ENCODE measurements around the gene ANKRD29. TPM values are rescaled to one million over a fixed set of nuclear protein-coding genes. Genes with fewer than 3 reads are reported as not detected.
"Not testable (repeated sequence)": the region's sequence is repeated elsewhere in the genome, so short reads cannot be mapped to it uniquely, and the experiment has no call there.

The ANKRD29 gene
- total RNA-seq, 1 donor from 2014 or later: 14.0 TPM

- H3K36me3 ChIP-seq (ENCODE audit: control insufficient read depth, insufficient read depth, low read length): no peaks in the 10 kb centered on the region
- no peak overlapping the region for H3K4me3 ChIP-seq (ENCODE audit: low read depth, low read length)
- no peak for TF ChIP-seq CTCF (IDR thresholded peaks at IDR 0.05; ENCODE audit: insufficient read depth, low read length, severe bottlenecking)
- no peak for DNase-seq (ENCODE audit: low read depth)
- H3K27me3 ChIP-seq (ENCODE audit: control insufficient read depth, insufficient read depth, low read length): no peaks in the 10 kb centered on the region
- no peak for FAIRE-seq
Observed at GRCh38 chr18:23641143-23641720, 21.5 kb downstream of the ANKRD29 start.

DNA sequence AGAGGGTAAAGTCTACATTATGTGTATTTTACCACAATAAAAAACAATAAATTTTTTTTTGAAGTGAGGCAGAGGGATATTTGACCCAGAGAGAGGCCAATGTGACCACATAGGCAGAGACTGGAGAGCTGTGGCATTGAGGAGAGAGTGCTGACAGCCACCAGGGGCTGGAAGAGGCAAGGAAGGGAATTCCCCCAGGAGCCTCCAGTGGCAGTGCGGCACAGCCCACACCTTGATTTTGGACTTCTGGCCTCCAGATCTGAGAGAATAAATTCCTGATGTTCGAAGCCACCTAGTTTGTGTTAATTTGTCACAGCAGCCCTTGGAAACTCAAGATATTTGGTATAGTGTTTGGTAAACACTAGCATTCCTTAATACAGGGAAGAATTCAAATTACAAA is 22.7 kb downstream of the ANKRD29 start:
- peak; percentile 15 for TF ChIP-seq CTCF (IDR thresholded peaks at IDR 0.05; ENCODE audit: insufficient read depth, low read length, severe bottlenecking)
- H3K4me3 ChIP-seq (ENCODE audit: low read depth, low read length): no peak overlapping the region
- H3K36me3 ChIP-seq (ENCODE audit: control insufficient read depth, insufficient read depth, low read length): no peaks in the 10 kb centered on the region
- H3K27me3 ChIP-seq (ENCODE audit: control insufficient read depth, insufficient read depth, low read length): no peaks in the 10 kb centered on the region
- no peak for DNase-seq (ENCODE audit: low read depth)
- no peak for FAIRE-seq

DNA sequence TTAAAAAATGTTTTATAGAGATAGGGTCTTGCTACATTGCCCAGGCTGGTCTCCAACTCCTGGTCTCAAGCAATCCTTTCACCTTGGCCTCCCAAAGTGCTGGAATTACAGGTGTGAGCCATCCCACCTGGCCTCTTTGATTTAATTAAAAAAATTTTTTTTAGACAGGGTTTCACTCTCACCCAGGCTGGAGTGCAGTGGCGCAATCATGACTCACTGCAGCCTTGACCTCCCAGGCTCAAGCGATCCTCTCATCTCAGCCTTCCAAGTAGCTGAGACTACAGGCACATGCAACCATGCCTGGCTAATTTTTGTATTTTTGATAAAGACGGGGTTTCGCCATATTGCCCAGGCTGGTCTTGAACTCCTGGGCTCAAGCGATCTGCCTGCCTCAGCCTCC is 26.3 kb downstream of the ANKRD29 start:
- FAIRE-seq; H3K4me3 ChIP-seq (ENCODE audit: low read depth, low read length); H3K27me3 ChIP-seq (ENCODE audit: control insufficient read depth, insufficient read depth, low read length); H3K36me3 ChIP-seq (ENCODE audit: control insufficient read depth, insufficient read depth, low read length): not testable (repeated sequence)
- DNase-seq (ENCODE audit: low read depth): peak; percentile 27

DNA sequence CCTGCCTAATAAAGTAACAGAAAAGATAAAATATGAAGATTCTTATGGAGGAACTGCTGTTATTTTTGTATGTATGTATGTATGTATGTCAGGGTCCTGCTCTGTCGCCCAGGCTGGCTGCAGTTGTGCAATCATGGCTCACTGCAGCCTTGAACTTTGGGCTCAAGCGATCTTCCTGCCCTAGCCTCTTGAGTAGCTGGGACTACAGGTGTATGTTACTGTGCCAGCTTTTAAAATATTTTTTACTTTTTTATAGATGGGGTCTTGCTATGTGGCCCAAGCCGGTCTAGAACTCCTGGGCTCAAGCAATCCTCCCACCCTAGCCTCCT is 26.7 kb downstream of the ANKRD29 start:
- Histone ChIP-seq H3K36me3 (ENCODE audit: control insufficient read depth, insufficient read depth, low read length) (no peaks in the 10 kb centered on the region), H3K27me3 (ENCODE audit: control insufficient read depth, insufficient read depth, low read length) (no peaks in the 10 kb centered on the region), H3K4me3 (ENCODE audit: low read depth, low read length) (no peak overlapping the region)
- TF ChIP-seq CTCF (IDR thresholded peaks at IDR 0.05; ENCODE audit: insufficient read depth, low read length, severe bottlenecking): no peak
- DNase-seq (ENCODE audit: low read depth): no peak
- FAIRE-seq: no peak

GRCh38 chr18:23635283-23636070 is 27.2 kb downstream of the ANKRD29 start:
- H3K27me3 ChIP-seq (ENCODE audit: control insufficient read depth, insufficient read depth, low read length): no peaks in the 10 kb centered on the region
- FAIRE-seq: no peak
- peak; percentile 69 for DNase-seq (ENCODE audit: low read depth)
- no peak for TF ChIP-seq CTCF (IDR thresholded peaks at IDR 0.05; ENCODE audit: insufficient read depth, low read length, severe bottlenecking)
- no peaks in the 10 kb centered on the region for H3K36me3 ChIP-seq (ENCODE audit: control insufficient read depth, insufficient read depth, low read length)
- H3K4me3 ChIP-seq (ENCODE audit: low read depth, low read length): no peak overlapping the region

- no peaks in the 10 kb centered on the region for H3K36me3 ChIP-seq (ENCODE audit: control insufficient read depth, insufficient read depth, low read length)
- no peak for TF ChIP-seq CTCF (IDR thresholded peaks at IDR 0.05; ENCODE audit: insufficient read depth, low read length, severe bottlenecking)
- no peak for FAIRE-seq
- H3K4me3 ChIP-seq (ENCODE audit: low read depth, low read length): no peak overlapping the region
- no peaks in the 10 kb centered on the region for H3K27me3 ChIP-seq (ENCODE audit: control insufficient read depth, insufficient read depth, low read length)
- no peak for DNase-seq (ENCODE audit: low read depth)
Observed at GRCh38 chr18:23634692-23635091, 28.0 kb downstream of the ANKRD29 start.
